Left lung (tissue), 10 donors: Measurements from ENCODE around the gene GTF3C5. TPM values are rescaled to one million over a fixed set of nuclear protein-coding genes. Genes with fewer than 3 reads are reported as not detected.

ENCODE experiments used
- ATAC-seq: fragments of 200-7000 bp; cut with Tn5 transposase; one replicate; pipeline ENCODE4 v1.9.1; 2020; ENCODE audit warnings: moderate library complexity
- DNase-seq, 4 donors: peaks; one replicate each; pipeline ENCODE4 v3.0.0-alpha.2; 2013 to 2020
- H3K27ac ChIP-seq, 2 donors: fragments of 200-600 bp; sonication (generic) in 1 of 2; one replicate each; pipeline versions ENCODE4 v1.5.0 to v1.8.0; 2020 to 2021
- H3K27me3 ChIP-seq, 2 donors: fragments of 200-600 bp; sonication (generic) in 1 of 2; one replicate each; pipeline versions ENCODE4 v1.5.0 to v1.8.0; 2020 to 2021
- H3K36me3 ChIP-seq, 2 donors: fragments of 200-600 bp; sonication (generic) in 1 of 2; one replicate each; pipeline versions ENCODE4 v1.5.0 to v1.8.0; 2020 to 2021
- H3K4me1 ChIP-seq, 2 donors: fragments of 200-600 bp; one replicate each; pipeline ENCODE4 v1.8.0; 2021
- H3K4me3 ChIP-seq, 2 donors: fragments of 200-600 bp; sonication (generic) in 1 of 2; one replicate each; pipeline versions ENCODE4 v1.5.0 to v1.8.0; 2020 to 2021; ENCODE audit warnings: mild to moderate bottlenecking in 1 of 2
- H3K9me3 ChIP-seq, 2 donors: fragments of 200-600 bp; sonication (generic) in 1 of 2; one replicate each; pipeline versions ENCODE4 v1.5.0 to v1.8.0; 2020 to 2021
- CTCF ChIP-seq, 2 donors: fragments of 200-600 bp; sonication (generic) in 1 of 2; IDR thresholded peaks; one replicate each; pipeline versions ENCODE4 v1.5.0 to v1.8.0; 2021; ENCODE audit warnings: antibody characterized with exemption in 2 of 2
- intact Hi-C, 2 donors: fragments of 100-400 bp; cut with DNase I; formaldehyde crosslinking; loops; one replicate each; pipeline versions ENCODE4 v1.11.2 to v1.14.2; 2022
- polyA plus RNA-seq, 6 donors: library from polyadenylated mRNA; unstranded; fragments of 120-200 nt; gene quantifications; one replicate each; pipeline ENCODE4 v1.2.1, GENCODE V29; 2013; ENCODE audit not compliant: insufficient read length in 6 of 6
- total RNA-seq, 2 donors: library from RNA; stranded (reverse); fragmentation: NEBNext Ultra II Directional; extraction: Animal tissue kit (Norgen Biotek cat#: 25700); gene quantifications; one replicate each; pipeline ENCODE4 v1.2.1, GENCODE V29; 2021
- donor health status: DM: no; HTN: yes; CAD: no.
- donor health status: DM: no; HTN: no; CAD: no.

The GTF3C5 gene
- total and polyA plus RNA-seq, 8 donors = 37.3 to 69.5 (median 66.1) TPM

DNA sequence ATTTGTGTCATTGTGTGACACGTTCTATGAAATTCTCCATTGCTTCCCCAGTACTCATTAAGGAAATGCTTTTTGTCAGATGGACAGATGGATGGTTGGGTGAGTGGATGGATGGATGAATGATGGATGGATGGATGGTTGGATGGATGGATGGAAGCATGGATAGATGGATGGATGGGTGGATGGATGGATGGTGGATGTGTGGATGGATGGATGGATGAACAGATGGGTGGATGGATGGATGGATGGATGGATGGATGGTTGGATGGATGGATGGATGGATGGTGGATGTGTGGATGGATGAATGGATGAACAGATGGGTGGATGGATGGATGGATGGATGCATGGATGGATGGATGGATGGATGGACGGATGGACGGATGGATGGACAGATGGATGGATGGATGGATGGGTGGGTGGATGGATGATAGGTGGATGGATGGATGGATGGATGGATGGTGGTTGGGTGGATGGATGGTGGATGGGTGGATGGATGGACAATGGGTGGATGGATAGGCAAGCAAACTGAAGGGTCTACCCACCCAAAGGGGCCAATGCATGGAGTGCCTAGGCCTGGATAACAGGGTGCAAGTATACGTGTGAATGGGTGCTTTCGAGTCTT, 24.0 kb upstream of the GTF3C5 start:
- Histone ChIP-seq H3K36me3 (no peaks in the 10 kb centered on the region), H3K27ac (no peak overlapping the region), H3K9me3 (peaks cover 3 to 4% of the 10 kb centered on the region in 2 donors), H3K4me3 (no peak overlapping the region), H3K27me3 (peaks cover 3 to 56% of the 10 kb centered on the region in 2 donors), H3K4me1 (peaks cover 0 to 4% of the 10 kb centered on the region in 2 donors)
- DNase-seq (no peak), ATAC-seq (no peak)
- intact Hi-C loops = no loop called here
- TF ChIP-seq CTCF (IDR thresholded peaks at IDR 0.05) = no peak

- Histone ChIP-seq H3K9me3 (peaks cover 3 to 4% of the 10 kb centered on the region in 2 donors), H3K36me3 (no peaks in the 10 kb centered on the region), H3K27ac (no peak overlapping the region), H3K4me1 (peaks cover 0 to 4% of the 10 kb centered on the region in 2 donors), H3K4me3 (no peak overlapping the region), H3K27me3 (peaks cover 0 to 40% of the 10 kb centered on the region in 2 donors)
- no peak for TF ChIP-seq CTCF (IDR thresholded peaks at IDR 0.05)
- no peak for ATAC-seq
- DNase-seq = peak in 1 of 4 donors; percentile 13
- intact Hi-C loops = no loop called here
These were observed 22.4 kb upstream of the GTF3C5 start for GRCh38 chr9:133008406-133008805.

DNA sequence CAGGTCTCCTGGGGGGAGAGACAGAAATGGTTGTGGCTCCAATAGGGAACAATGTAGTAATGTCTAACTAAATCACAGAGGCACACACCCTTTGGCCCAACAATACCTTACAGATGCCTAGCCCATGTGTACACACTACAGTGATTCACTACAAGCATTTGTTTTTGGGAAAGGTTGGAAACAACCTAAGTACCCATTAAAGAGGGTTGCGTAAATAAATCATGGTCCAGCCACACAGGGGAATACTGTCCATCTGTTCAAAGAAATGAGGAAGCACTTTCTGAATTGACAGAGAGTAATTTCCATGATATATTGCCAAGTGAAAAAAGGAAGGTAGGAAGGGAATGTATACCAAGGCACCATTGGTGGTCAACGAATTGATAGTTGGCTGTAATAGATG, 22.0 kb upstream of the GTF3C5 start:
- Histone ChIP-seq H3K4me1 (peaks cover 0 to 4% of the 10 kb centered on the region in 2 donors), H3K4me3 (no peak overlapping the region), H3K9me3 (peaks cover 3 to 4% of the 10 kb centered on the region in 2 donors), H3K27ac (no peak overlapping the region), H3K36me3 (no peaks in the 10 kb centered on the region), H3K27me3 (peaks cover 0 to 36% of the 10 kb centered on the region in 2 donors)
- TF ChIP-seq CTCF (IDR thresholded peaks at IDR 0.05) = no peak
- ATAC-seq = no peak
- no peak for DNase-seq
- intact Hi-C loops = no loop called here

- H3K27me3 ChIP-seq = peaks cover 0 to 27% of the 10 kb centered on the region in 2 donors
- ATAC-seq = no peak
- H3K27ac ChIP-seq = no peak overlapping the region
- peaks cover 3 to 4% of the 10 kb centered on the region in 2 donors for H3K9me3 ChIP-seq
- DNase-seq = no peak
- intact Hi-C loops = no loop called here
- no peak overlapping the region for H3K4me3 ChIP-seq
- no peaks in the 10 kb centered on the region for H3K36me3 ChIP-seq
- TF ChIP-seq CTCF (IDR thresholded peaks at IDR 0.05) = no peak
- H3K4me1 ChIP-seq = no peaks in the 10 kb centered on the region
These were observed 20.8 kb upstream of the GTF3C5 start for GRCh38 chr9:133009906-133010582.

- ATAC-seq (no peak), DNase-seq (no peak)
- peaks cover 3 to 11% of the 10 kb centered on the region in 2 donors for H3K9me3 ChIP-seq
- intact Hi-C loops = no loop called here
- no peaks in the 10 kb centered on the region for H3K36me3 ChIP-seq
- TF ChIP-seq CTCF (IDR thresholded peaks at IDR 0.05) = no peak
- H3K27me3 ChIP-seq = peaks cover 0 to 3% of the 10 kb centered on the region in 2 donors
- no peaks in the 10 kb centered on the region for H3K4me1 ChIP-seq
- H3K4me3 ChIP-seq = no peak overlapping the region
- H3K27ac ChIP-seq = no peak overlapping the region
These were observed 16.1 kb upstream of the GTF3C5 start for GRCh38 chr9:133014696-133015095.
